ENCODE measurements around the gene LAIR1.

Gene LAIR1

GRCh38 chr19:54333586-54334298, 31.0 kb downstream of the LAIR1 start:
- TF ChIP-seq GATA3 (IDR thresholded peaks at IDR 0.05; ENCODE audit: low read depth, low read length) (no peak), GATA2 (IDR thresholded peaks at IDR 0.05; ENCODE audit: low read depth, low read length) (no peak)

GRCh38 chr19:54332149-54332548, 32.6 kb downstream of the LAIR1 start:
- TF ChIP-seq GATA3 (IDR thresholded peaks at IDR 0.05; ENCODE audit: low read depth, low read length) = no peak
- TF ChIP-seq GATA2 (IDR thresholded peaks at IDR 0.05; ENCODE audit: low read depth, low read length) = no peak

GRCh38 chr19:54331626-54332025, 33.1 kb downstream of the LAIR1 start:
- TF ChIP-seq GATA3 (IDR thresholded peaks at IDR 0.05; ENCODE audit: low read depth, low read length) = no peak
- TF ChIP-seq GATA2 (IDR thresholded peaks at IDR 0.05; ENCODE audit: low read depth, low read length) = no peak

GRCh38 chr19:54329476-54330165, 35.1 kb downstream of the LAIR1 start:
- TF ChIP-seq GATA3 (IDR thresholded peaks at IDR 0.05; ENCODE audit: low read depth, low read length) = no peak
- TF ChIP-seq GATA2 (IDR thresholded peaks at IDR 0.05; ENCODE audit: low read depth, low read length) = no peak

GRCh38 chr19:54325631-54326030, 39.1 kb downstream of the LAIR1 start:
- TF ChIP-seq GATA3 (IDR thresholded peaks at IDR 0.05; ENCODE audit: low read depth, low read length) (no peak), GATA2 (IDR thresholded peaks at IDR 0.05; ENCODE audit: low read depth, low read length) (no peak)

GRCh38 chr19:54325194-54325621, 39.5 kb downstream of the LAIR1 start:
- no peak for TF ChIP-seq GATA2 (IDR thresholded peaks at IDR 0.05; ENCODE audit: low read depth, low read length)
- TF ChIP-seq GATA3 (IDR thresholded peaks at IDR 0.05; ENCODE audit: low read depth, low read length) = no peak

- no peak for TF ChIP-seq GATA2 (IDR thresholded peaks at IDR 0.05; ENCODE audit: low read depth, low read length)
- TF ChIP-seq GATA3 (IDR thresholded peaks at IDR 0.05; ENCODE audit: low read depth, low read length) = no peak
Measured at GRCh38 chr19:54324071-54324470, 40.7 kb downstream of the LAIR1 start.

GRCh38 chr19:54319892-54320670, 44.6 kb downstream of the LAIR1 start:
- TF ChIP-seq GATA2 (IDR thresholded peaks at IDR 0.05; ENCODE audit: low read depth, low read length) = no peak
- TF ChIP-seq GATA3 (IDR thresholded peaks at IDR 0.05; ENCODE audit: low read depth, low read length) = no peak

- TF ChIP-seq GATA3 (IDR thresholded peaks at IDR 0.05; ENCODE audit: low read depth, low read length) (no peak), GATA2 (IDR thresholded peaks at IDR 0.05; ENCODE audit: low read depth, low read length) (no peak)
Measured at GRCh38 chr19:54319049-54319448, 45.7 kb downstream of the LAIR1 start.

- TF ChIP-seq GATA2 (IDR thresholded peaks at IDR 0.05; ENCODE audit: low read depth, low read length) (no peak), GATA3 (IDR thresholded peaks at IDR 0.05; ENCODE audit: low read depth, low read length) (no peak)
Measured at GRCh38 chr19:54317965-54318240, 46.8 kb downstream of the LAIR1 start.

GRCh38 chr19:54317108-54317964, 47.4 kb downstream of the LAIR1 start:
- TF ChIP-seq GATA3 (IDR thresholded peaks at IDR 0.05; ENCODE audit: low read depth, low read length) (no peak), GATA2 (IDR thresholded peaks at IDR 0.05; ENCODE audit: low read depth, low read length) (no peak)

- no peak for TF ChIP-seq GATA3 (IDR thresholded peaks at IDR 0.05; ENCODE audit: low read depth, low read length)
Measured at GRCh38 chr19:54316746-54317107, 48.0 kb downstream of the LAIR1 start.

- no peak for TF ChIP-seq GATA2 (IDR thresholded peaks at IDR 0.05; ENCODE audit: low read depth, low read length)
- no peak for TF ChIP-seq GATA3 (IDR thresholded peaks at IDR 0.05; ENCODE audit: low read depth, low read length)
Measured at GRCh38 chr19:54315956-54316355, 48.8 kb downstream of the LAIR1 start.

All from SH-SY5Y (cell line).